HepG2 (cell line): ENCODE results near the gene TTLL13. TPM values are rescaled to one million over a fixed set of nuclear protein-coding genes. Genes with fewer than 3 reads are reported as not detected.

ENCODE experiments used
- CBX2 ChIP-seq, 2 experiments: fragments of 200-600 bp in 1 of 2; sonication (generic); formaldehyde crosslinking in 1 of 2; IDR thresholded peaks; 2 replicates each; pipeline versions ENCODE4 v1.7.0 to v1.8.1; 2018 to 2022; ENCODE audit warnings: low read depth in 2 of 2, low read length in 1 of 2, mild to moderate bottlenecking in 1 of 2, missing genetic modification reagents in 1 of 2
- EED ChIP-seq: sonication (generic); formaldehyde crosslinking; IDR thresholded peaks from 2 replicates; pipeline ENCODE4 v1.5.0; 2020; ENCODE audit warnings: mild to moderate bottlenecking, missing genetic modification reagents
- IRF2 ChIP-seq: IDR thresholded peaks from 2 replicates; pipeline ENCODE4 v1.6.1; 2018; ENCODE audit warnings: missing genetic modification reagents, missing compliant biosample characterization
- KDM4B ChIP-seq: sonication (generic); formaldehyde crosslinking; IDR thresholded peaks from 2 replicates; pipeline ENCODE4 v1.4.0; 2020; ENCODE audit warnings: missing genetic modification reagents
- MAFF ChIP-seq: IDR thresholded peaks from 2 replicates; pipeline ENCODE4 v1.6.1; 2011; ENCODE audit warnings: low read depth, low read length, improper control_type of control experiment
- ZNF24 ChIP-seq: fragments of 450-650 bp; IDR thresholded peaks from 2 replicates; pipeline ENCODE4 v1.6.1; 2017; ENCODE audit warnings: antibody characterized with exemption, mild to moderate bottlenecking
- ZNF431 ChIP-seq: sonication (generic); formaldehyde crosslinking; IDR thresholded peaks from 2 replicates; pipeline ENCODE4 v1.9.0; 2022; ENCODE audit warnings: missing genetic modification reagents, low read depth, mild to moderate bottlenecking, borderline replicate concordance
- ZNF44 ChIP-seq: sonication (generic); formaldehyde crosslinking; IDR thresholded peaks from 2 replicates; pipeline ENCODE4 v1.5.1; 2020; ENCODE audit warnings: mild to moderate bottlenecking, missing genetic modification reagents
- ZNF460 ChIP-seq: sonication (generic); formaldehyde crosslinking; IDR thresholded peaks from 2 replicates; pipeline ENCODE4 v1.5.1; 2020; ENCODE audit warnings: missing genetic modification reagents, mild to moderate bottlenecking, borderline replicate concordance
- ZNF567 ChIP-seq: sonication (generic); formaldehyde crosslinking; IDR thresholded peaks from 2 replicates; pipeline ENCODE4 v1.8.1; 2023; ENCODE audit warnings: mild to moderate bottlenecking, missing genetic modification reagents, borderline replicate concordance
- ZNF572 ChIP-seq: sonication (generic); formaldehyde crosslinking; IDR thresholded peaks from 2 replicates; pipeline ENCODE4 v1.5.1; 2020; ENCODE audit warnings: mild to moderate bottlenecking, missing genetic modification reagents
- ZNF644 ChIP-seq: IDR thresholded peaks from 2 replicates; pipeline ENCODE4 v1.6.1; 2016; ENCODE audit warnings: low read depth
- ZNF839 ChIP-seq: sonication (generic); formaldehyde crosslinking; IDR thresholded peaks from 2 replicates; pipeline ENCODE4 v1.4.0; 2020; ENCODE audit warnings: missing genetic modification reagents, mild to moderate bottlenecking, borderline replicate concordance
- polyA plus RNA-seq, 8 experiments: library from polyadenylated mRNA; depleted of rRNA in 3 of 8; stranded (reverse) in 7 of 8; unstranded in 1 of 8; fragments of >200 nt; fragmentation: Illumina TruSeq in 4 of 8; extraction: Trizol in 4 of 8; gene quantifications; 2 replicates each; pipeline versions ENCODE4 v1.2.1 to v1.2.3, GENCODE V29; 2011 to 2016; ENCODE audit warnings: low read depth in 4 of 8, missing spikeins in 1 of 8, mixed read lengths in 1 of 8; ENCODE audit not compliant: insufficient read depth in 1 of 8
- total RNA-seq, 5 experiments: library from RNA; depleted of rRNA; stranded (reverse); fragments of >200 nt; fragmentation: Illumina TruSeq; extraction: Trizol; gene quantifications; 2 replicates each; pipeline ENCODE4 v1.2.3, GENCODE V29; 2016; ENCODE audit warnings: low read depth in 1 of 5
- TF ChIP-seq, protein P1 (sequence below): sonication (generic); formaldehyde crosslinking; IDR thresholded peaks from 2 replicates; pipeline ENCODE4 v1.4.0; 2020; ENCODE audit warnings: missing genetic modification reagents
- TF ChIP-seq, protein P2 (sequence below): sonication (generic); formaldehyde crosslinking; IDR thresholded peaks from 2 replicates; pipeline ENCODE4 v1.8.0; 2022; ENCODE audit warnings: mild to moderate bottlenecking, missing genetic modification reagents; ENCODE audit not compliant: insufficient replicate concordance
- TF ChIP-seq, protein P3 (sequence below): sonication (generic); formaldehyde crosslinking; IDR thresholded peaks from 2 replicates; pipeline ENCODE4 v1.9.0; 2022; ENCODE audit warnings: low read depth, missing genetic modification reagents
- TF ChIP-seq, protein P4 (sequence below), 2 experiments: sonication (generic) in 1 of 2; formaldehyde crosslinking in 1 of 2; IDR thresholded peaks; 2 replicates each; pipeline versions ENCODE4 v1.4.0 to v1.6.1; 2016 to 2020; ENCODE audit warnings: borderline replicate concordance in 1 of 2, low read depth in 1 of 2, mild to moderate bottlenecking in 1 of 2, missing genetic modification reagents in 1 of 2

TTLL13 gene
- total and polyA plus RNA-seq, 2 of the 13 experiments (the other 11 are each of a cell fraction or from before 2014, with no cell fraction given): 0.07 to 0.29 TPM

DNA sequence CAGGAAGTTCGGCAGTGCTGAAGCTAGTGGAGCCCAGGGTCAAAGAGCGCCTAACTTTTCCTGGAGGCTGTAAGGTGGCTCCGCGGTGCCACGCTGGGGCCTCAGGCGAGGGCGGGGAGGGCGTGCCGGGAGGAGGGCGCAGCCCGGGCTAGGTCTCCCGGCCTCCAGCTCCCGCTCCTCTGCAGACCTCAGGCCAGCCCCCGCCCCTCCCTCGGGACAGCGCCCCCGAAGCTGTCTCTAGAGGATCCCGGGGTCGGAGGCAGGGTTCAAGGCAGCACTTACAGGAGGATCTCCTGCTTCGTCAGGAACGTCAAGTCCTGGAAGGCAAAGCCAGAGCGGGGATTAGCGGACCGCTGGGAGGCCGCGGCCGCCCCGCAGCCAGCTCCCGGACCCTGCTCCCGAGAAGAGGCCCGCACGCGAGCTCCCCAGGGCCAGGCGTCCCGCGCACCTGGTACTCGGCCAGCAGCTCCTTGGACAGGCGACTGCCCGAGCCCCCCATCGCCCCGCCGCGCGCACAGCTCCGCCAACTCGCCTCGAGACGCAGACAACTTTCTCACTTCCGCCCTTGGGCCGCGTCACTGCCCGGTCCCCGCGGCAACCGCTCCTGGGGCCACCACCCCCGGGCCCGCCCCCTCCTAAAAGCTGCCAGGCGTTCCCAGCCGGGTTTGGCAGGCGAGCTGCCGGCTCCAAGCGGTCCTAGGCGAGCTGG lies 15.8 kb upstream of the TTLL13 start, which contains the start of gene CIB1 (continued):
- TF ChIP-seq, protein P1, sequence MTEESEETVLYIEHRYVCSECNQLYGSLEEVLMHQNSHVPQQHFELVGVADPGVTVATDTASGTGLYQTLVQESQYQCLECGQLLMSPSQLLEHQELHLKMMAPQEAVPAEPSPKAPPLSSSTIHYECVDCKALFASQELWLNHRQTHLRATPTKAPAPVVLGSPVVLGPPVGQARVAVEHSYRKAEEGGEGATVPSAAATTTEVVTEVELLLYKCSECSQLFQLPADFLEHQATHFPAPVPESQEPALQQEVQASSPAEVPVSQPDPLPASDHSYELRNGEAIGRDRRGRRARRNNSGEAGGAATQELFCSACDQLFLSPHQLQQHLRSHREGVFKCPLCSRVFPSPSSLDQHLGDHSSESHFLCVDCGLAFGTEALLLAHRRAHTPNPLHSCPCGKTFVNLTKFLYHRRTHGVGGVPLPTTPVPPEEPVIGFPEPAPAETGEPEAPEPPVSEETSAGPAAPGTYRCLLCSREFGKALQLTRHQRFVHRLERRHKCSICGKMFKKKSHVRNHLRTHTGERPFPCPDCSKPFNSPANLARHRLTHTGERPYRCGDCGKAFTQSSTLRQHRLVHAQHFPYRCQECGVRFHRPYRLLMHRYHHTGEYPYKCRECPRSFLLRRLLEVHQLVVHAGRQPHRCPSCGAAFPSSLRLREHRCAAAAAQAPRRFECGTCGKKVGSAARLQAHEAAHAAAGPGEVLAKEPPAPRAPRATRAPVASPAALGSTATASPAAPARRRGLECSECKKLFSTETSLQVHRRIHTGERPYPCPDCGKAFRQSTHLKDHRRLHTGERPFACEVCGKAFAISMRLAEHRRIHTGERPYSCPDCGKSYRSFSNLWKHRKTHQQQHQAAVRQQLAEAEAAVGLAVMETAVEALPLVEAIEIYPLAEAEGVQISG (CRISPR knock-in tag): peak; percentile 37; the same call in 1 of the 2 replicates
- TF ChIP-seq IRF2 (CRISPR knock-in tag): peak; percentile 44; the same call in 1 of the 2 replicates
- TF ChIP-seq KDM4B (CRISPR knock-in tag): no peak
- peak; percentile 84; the same call in 1 of the 2 replicates for TF ChIP-seq EED (CRISPR knock-in tag)
- TF ChIP-seq CBX2 (IDR thresholded peaks at IDR 0.05; ENCODE audit: low read depth, low read length): no peak
- TF ChIP-seq CBX2 (CRISPR knock-in tag; IDR thresholded peaks at IDR 0.05; ENCODE audit: low read depth): no peak
- 0 out of 2 replicates have a peak, but pooled peaks have one; percentile 28 for TF ChIP-seq ZNF460 (CRISPR knock-in tag)
- TF ChIP-seq ZNF24: no peak
- peak; percentile 76; the same call in 1 of the 2 replicates for TF ChIP-seq ZNF44
- TF ChIP-seq ZNF644 (CRISPR knock-in tag): no peak
- TF ChIP-seq ZNF431: no peak
- no peak for TF ChIP-seq ZNF572 (CRISPR knock-in tag)
- no peak for TF ChIP-seq ZNF839 (CRISPR knock-in tag)
- TF ChIP-seq, protein P2, sequence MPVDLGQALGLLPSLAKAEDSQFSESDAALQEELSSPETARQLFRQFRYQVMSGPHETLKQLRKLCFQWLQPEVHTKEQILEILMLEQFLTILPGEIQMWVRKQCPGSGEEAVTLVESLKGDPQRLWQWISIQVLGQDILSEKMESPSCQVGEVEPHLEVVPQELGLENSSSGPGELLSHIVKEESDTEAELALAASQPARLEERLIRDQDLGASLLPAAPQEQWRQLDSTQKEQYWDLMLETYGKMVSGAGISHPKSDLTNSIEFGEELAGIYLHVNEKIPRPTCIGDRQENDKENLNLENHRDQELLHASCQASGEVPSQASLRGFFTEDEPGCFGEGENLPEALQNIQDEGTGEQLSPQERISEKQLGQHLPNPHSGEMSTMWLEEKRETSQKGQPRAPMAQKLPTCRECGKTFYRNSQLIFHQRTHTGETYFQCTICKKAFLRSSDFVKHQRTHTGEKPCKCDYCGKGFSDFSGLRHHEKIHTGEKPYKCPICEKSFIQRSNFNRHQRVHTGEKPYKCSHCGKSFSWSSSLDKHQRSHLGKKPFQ: no peak
- TF ChIP-seq ZNF567: no peak
- TF ChIP-seq, protein P3, sequence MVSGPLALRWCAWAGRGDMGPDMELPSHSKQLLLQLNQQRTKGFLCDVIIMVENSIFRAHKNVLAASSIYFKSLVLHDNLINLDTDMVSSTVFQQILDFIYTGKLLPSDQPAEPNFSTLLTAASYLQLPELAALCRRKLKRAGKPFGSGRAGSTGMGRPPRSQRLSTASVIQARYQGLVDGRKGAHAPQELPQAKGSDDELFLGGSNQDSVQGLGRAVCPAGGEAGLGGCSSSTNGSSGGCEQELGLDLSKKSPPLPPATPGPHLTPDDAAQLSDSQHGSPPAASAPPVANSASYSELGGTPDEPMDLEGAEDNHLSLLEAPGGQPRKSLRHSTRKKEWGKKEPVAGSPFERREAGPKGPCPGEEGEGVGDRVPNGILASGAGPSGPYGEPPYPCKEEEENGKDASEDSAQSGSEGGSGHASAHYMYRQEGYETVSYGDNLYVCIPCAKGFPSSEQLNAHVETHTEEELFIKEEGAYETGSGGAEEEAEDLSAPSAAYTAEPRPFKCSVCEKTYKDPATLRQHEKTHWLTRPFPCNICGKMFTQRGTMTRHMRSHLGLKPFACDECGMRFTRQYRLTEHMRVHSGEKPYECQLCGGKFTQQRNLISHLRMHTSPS (CRISPR knock-in tag): peak; percentile 78
- TF ChIP-seq MAFF: no peak
- TF ChIP-seq, protein P4, sequence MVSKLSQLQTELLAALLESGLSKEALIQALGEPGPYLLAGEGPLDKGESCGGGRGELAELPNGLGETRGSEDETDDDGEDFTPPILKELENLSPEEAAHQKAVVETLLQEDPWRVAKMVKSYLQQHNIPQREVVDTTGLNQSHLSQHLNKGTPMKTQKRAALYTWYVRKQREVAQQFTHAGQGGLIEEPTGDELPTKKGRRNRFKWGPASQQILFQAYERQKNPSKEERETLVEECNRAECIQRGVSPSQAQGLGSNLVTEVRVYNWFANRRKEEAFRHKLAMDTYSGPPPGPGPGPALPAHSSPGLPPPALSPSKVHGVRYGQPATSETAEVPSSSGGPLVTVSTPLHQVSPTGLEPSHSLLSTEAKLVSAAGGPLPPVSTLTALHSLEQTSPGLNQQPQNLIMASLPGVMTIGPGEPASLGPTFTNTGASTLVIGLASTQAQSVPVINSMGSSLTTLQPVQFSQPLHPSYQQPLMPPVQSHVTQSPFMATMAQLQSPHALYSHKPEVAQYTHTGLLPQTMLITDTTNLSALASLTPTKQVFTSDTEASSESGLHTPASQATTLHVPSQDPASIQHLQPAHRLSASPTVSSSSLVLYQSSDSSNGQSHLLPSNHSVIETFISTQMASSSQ (IDR thresholded peaks at IDR 0.05; ENCODE audit: low read depth): no peak
- TF ChIP-seq, protein P4 (CRISPR knock-in tag; IDR thresholded peaks at IDR 0.05; ENCODE audit: borderline replicate concordance): peak; percentile 32; the same call in 1 of the 2 replicates
